ENCODE data around the gene QPCT.

The QPCT gene

DNA sequence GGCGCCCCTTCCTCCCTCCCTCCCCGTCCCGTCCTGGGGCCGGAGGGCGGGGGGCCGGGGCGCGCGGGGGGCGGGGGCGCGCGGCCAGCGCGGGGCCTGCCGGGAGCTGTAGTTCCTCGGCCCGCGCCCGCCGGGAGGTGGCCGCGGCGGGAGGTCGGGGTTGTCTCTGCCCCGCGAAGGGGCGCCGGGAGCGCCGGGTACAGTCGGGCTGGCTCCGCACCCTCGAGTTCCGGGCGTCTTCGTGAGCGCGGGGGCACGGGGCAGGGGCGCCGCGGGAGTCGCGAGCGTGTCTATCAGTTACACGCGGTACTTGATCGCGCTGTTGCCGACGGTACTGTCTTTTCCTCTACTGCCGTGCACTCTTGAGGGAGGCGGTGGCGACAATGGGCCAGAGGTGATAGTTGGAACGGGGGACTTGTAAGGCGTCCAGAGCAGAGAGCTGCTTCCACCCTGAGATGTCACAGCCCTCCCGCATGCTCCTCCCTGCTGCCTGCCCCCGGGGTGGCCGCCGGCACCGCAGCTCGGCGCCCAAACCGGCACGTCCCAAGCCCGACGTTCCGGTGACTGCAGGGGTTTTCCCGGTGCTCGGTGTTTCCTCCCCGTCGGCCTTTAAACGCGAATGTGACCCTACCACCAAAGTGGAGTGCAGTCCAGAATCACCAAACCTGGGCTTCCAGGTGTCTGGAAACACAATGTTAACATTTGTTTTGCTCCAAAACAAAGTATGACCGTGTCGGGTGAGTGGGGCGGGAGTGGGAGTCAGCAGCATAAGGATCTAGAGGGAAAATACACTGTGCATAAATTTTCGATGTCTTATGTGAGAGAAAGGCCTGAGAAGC is 19.4 kb upstream of the QPCT start, which contains the start of gene PRKD3:
Gene PRKD3, minus strand, starts transcription at position 48 of the 839 bp plus-strand sequence. CDS start 8,309 bp downstream, outside the sequence.
- DNase-seq (ENCODE audit: low spot score): peak; percentile 68

DNA sequence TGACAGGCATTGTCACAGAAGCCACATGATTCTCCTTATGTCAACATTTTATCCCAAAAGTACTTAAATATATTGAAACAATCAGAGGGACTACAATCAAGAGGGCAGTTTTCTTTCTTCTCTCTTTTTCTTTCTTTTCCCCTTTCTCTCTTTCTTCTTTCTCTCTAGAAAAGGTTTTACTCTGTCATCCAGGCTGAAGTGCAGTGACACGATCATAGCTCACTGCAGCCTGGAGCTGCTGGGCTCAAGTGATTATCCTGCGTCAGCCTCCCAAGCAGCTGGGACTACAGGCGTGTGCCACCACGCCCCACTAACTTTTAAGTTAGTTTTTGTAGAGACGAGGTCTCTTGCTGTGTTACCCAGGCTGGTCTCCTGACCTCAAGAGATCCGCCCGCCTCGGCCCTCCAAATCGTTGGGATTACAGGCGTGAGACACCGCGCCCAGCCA is 18.8 kb upstream of the QPCT start:
- DNase-seq (ENCODE audit: low spot score): no peak

GRCh38 chr2:37326285-37326684 is 18.1 kb upstream of the QPCT start:
- peak; percentile 88 for DNase-seq (ENCODE audit: low spot score)

- DNase-seq (ENCODE audit: low spot score): no peak
Measured at GRCh38 chr2:37326866-37327634, 17.4 kb upstream of the QPCT start.

- no peak for DNase-seq (ENCODE audit: low spot score)
Measured at GRCh38 chr2:37330681-37331080, 13.7 kb upstream of the QPCT start.

DNA sequence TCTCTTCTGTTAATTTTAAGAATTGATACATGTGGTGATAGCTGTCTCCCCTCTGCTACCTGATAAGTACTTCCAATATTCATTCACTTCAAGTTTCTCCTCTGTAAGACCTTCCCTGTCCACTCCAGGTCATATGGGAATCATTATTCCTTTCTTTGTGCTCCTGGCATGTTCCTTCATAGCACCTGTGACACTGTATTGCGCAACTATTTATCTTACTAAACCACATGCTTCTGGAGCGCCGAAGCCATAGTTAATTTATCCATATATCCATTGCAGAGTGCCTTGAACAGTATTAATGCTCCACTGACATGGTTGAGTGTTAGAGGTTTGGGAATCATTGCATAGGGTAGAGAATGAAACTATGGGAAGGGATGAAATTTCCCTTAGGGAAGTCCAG is 11.9 kb upstream of the QPCT start:
- DNase-seq (ENCODE audit: low spot score): no peak

DNA sequence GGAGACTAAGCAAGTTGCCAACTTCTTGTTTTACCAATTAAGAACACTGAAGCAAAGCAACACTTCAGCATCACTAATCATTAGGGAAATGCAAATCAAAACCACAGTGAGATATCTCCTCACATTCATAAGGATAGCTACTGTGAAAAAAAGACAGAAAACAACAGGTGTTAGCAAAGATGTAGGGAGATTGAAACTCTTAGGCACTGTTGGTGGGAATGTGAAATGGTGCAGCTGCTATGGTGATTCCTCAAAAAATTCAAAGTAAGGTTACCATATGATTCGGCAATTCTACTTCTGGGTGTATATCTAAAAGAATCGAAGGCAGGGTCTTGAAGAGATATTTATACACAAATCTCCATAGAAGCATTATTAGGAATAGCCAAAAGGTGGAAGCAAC is 11.2 kb upstream of the QPCT start:
- no peak for DNase-seq (ENCODE audit: low spot score)

DNA sequence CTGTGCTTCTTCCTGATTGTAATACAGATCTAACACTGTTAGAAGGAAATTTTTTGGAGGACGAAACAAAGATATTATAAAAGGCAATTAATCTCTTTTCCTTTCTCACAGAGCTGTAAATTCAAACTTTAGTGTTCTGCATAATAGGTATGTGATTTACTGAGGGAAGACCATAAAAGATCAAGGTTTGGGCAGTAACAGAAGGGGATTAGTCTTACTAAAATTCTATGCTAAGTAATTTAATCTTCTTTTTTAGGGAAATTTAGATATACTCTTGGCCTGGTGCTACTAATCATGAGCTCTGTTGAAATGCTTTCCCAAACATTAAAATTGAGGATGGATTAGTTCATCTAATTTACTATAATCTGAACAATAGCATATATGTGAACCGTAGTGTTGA is 8.8 kb upstream of the QPCT start:
- DNase-seq (ENCODE audit: low spot score): no peak

- no peak for DNase-seq (ENCODE audit: low spot score)
Measured at GRCh38 chr2:37337620-37338280, 6.7 kb upstream of the QPCT start.

DNA sequence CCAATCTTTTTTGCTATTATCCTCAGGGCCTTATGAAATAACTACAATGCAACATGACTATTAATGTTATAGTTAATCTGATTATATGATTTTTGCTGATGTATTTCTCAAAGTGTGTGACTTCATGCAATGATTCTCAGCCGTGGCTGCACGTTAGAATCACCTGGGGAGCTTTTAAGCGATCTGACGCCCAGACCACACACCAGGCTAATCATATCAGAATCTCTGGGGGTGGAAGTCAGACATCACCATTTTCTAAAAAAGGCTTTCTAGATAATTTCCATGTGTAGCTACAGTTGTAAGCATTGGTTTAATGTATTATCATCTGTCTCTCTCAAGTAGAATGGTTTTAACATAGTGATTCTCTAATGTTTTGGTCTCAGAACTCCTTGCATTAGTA is 5.5 kb upstream of the QPCT start:
- DNase-seq (ENCODE audit: low spot score): no peak

- DNase-seq (ENCODE audit: low spot score): no peak
Measured at GRCh38 chr2:37340637-37341036, 3.8 kb upstream of the QPCT start.

DNA sequence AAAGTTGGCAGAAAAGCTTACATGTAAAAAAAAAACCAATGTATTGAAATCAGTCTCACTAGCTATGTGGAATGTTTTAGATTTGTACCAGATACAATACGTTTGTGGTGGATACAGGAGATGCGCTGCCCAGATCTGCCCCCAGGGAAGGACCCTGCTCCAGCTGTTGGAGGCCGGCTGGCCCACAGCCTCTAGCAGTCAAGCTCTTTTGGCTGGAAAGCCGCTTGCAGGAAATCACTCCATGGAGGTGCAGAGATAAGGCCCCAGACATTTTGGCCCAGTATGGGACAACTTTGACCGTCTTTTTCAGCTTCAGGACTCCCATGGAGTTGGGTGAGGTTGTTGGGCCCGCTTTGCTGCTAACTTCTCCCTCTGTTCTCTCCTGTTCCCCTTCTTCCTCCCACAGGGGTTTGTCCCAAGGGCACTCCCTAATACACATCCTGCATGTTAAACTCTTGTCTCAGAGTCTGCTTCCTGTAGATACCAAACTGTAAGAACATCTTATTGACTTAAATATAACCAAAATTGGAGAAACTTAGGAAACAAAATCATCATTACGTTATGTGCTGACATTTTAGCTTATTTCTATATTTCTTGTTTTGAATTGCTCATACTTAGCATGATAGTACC is 1.7 kb upstream of the QPCT start:
- DNase-seq (ENCODE audit: low spot score): no peak

- DNase-seq (ENCODE audit: low spot score): peak; percentile 46
Measured at GRCh38 chr2:37343537-37344434, 644 bp upstream of the QPCT start.

DNA sequence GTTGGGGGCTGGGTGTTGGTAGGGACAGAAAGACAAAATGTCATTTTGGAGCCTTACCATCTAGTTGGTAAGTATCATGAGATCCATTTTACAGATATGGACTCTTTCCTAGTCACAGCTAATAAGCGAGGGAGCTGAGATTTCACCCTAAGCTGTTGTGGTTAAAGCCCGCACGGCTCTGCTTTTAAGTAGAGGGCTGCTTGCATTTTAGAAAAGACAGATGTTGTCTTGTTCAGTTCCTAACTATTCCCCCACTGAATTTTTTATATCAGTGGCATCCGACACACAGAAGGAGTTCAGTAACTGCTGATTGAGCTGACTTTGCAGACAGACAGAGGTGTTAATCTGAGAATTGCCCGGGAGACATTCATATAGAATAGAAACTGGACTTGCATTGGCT is 3.7 kb downstream of the QPCT start:
- no peak for DNase-seq (ENCODE audit: low spot score)

DNA sequence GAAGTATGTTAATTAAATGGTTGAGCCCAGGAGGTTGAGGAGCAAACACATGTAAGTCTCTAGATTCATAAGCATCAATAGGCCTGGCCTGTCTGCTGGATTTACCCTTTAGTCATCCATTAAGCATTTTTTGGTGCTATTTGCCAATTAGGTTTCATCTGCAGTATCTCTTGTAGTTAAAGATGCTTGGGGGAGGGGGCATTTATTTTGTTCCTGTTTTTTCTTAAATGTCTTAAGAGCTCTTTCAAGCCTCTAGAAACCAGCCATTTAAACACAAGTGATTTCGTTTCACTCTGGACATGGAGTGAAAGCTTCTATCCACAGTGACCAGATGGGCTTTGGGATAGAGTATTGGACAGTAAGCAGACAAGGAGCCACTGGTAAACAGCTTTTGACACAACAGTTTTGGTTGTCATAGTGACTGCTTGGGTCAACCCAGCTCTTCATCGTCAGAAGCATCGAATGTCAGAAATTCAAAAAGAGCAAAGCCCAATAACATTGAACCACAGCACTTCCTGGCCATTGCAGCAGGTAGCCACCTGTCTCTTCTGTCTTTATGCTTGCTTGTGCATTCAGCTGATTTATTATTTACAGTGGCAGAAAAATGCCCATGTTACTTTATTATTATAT is 4.9 kb downstream of the QPCT start:
- DNase-seq (ENCODE audit: low spot score): no peak

GRCh38 chr2:37350034-37350433 is 5.6 kb downstream of the QPCT start:
- DNase-seq (ENCODE audit: low spot score): no peak

GRCh38 chr2:37354531-37354930 is 10.1 kb downstream of the QPCT start:
- no peak for DNase-seq (ENCODE audit: low spot score)

- no peak for DNase-seq (ENCODE audit: low spot score)
Measured at GRCh38 chr2:37355735-37356134, 11.3 kb downstream of the QPCT start.

GRCh38 chr2:37356299-37356698 is 11.9 kb downstream of the QPCT start:
- DNase-seq (ENCODE audit: low spot score): no peak

DNA sequence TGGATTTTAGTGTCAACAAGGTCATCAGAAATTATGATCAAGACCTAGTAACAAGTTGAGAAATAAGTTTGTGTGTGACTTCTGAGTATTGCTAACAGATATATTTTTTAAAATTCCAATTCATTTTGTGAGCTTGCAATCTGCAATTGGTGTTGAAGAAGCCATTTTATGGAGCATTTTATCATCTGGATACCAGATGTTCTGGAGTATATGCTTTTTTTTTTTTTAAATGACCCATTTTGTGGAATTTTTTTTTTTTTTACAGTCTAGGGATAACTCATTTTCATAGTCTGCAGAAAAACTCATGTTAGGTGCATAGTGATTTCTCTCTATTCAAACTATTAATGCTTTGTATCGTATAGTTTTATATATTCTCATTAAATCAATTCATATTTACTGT is 12.6 kb downstream of the QPCT start:
- DNase-seq (ENCODE audit: low spot score): no peak

- peak; percentile 16 for DNase-seq (ENCODE audit: low spot score)
Measured at GRCh38 chr2:37357530-37357929, 13.1 kb downstream of the QPCT start.

Data from hepatic stellate cell (primary cell).